ENCODE results near the gene DPP10.

GRCh38 chr2:114742245-114742644 lies 299.8 kb downstream of the DPP10 start:
- TF ChIP-seq POLR2AphosphoS5 (IDR thresholded peaks at IDR 0.05; ENCODE audit: low read depth, low read length) (no peak), CTCF (IDR thresholded peaks at IDR 0.05) (no peak), SIN3A (IDR thresholded peaks at IDR 0.05; ENCODE audit: borderline replicate concordance, insufficient read depth, low read depth, low read length) (no peak), REST (IDR thresholded peaks at IDR 0.05; ENCODE audit: insufficient read depth in 1 of 2, low read depth in 2 of 2, low read length in 1 of 2) (no peak), TCF7L2 (IDR thresholded peaks at IDR 0.05; ENCODE audit: low read depth, low read length) (no peak)
